ENCODE data around the gene CXCL10. TPM values are rescaled to one million over a fixed set of nuclear protein-coding genes. Genes with fewer than 3 reads are reported as not detected.

CXCL10 gene
- total and polyA plus RNA-seq, 10 of the 15 experiments (the other 5 are each of a cell fraction or from before 2014, with no cell fraction given) = 0.46 to 19.5 (median 2.6) TPM

- Histone ChIP-seq H3K9me3 (replicated peaks; ENCODE audit: control insufficient read depth, insufficient read depth, low read length) (no peaks in the 10 kb centered on the region), H3K27ac (ENCODE audit: control insufficient read depth, insufficient read depth) (no peak overlapping the region), H4K20me1 (ENCODE audit: control insufficient read depth, insufficient read depth) (no peaks in the 10 kb centered on the region), H3K4me3 (no peak overlapping the region), H3K36me3 (ENCODE audit: control insufficient read depth in 2 of 2, insufficient read depth in 2 of 2, low read length in 1 of 2) (no peaks in the 10 kb centered on the region), H2AFZ (ENCODE audit: control insufficient read depth, low read depth, low read length) (no peak overlapping the region), H3K9ac (ENCODE audit: control insufficient read depth, insufficient read depth, low read length) (no peak overlapping the region), H3K4me1 (ENCODE audit: control insufficient read depth, insufficient read depth, low read length) (no peaks in the 10 kb centered on the region), H3K4me2 (ENCODE audit: control insufficient read depth, insufficient read depth) (no peak overlapping the region), H3K79me2 (ENCODE audit: control insufficient read depth, insufficient read depth, low read length) (peaks cover under 1% of the 10 kb centered on the region; the same call in 1 of the 2 replicates), H3K27me3 (replicated peaks in 1 of 2; ENCODE audit: control insufficient read depth in 2 of 2, insufficient read depth in 2 of 2, low read length in 1 of 2) (no peaks in the 10 kb centered on the region; a peak in 1 of 4 replicates)
- ChIA-PET CTCF (interaction anchor here (0.7 to 4.6 kb wide), 45 partner anchors 8 to 509 kb away, joined by 3 to 95 read pairs (median 5); partner anchors contain the start of genes CXCL11 and CXCL9), POLR2A (interaction anchor here (1.0 kb wide), 1 partner anchor 67 kb away, joined by 3 read pairs; no protein-coding TSS in a partner anchor), SMC1A (ENCODE audit: uncharacterized antibody, unreplicated experiment) (interaction anchor here (0.7 to 6.8 kb wide), 32 partner anchors 8 to 383 kb away, joined by 3 to 95 read pairs (median 4); partner anchors contain the start of genes ART3, CXCL11 and CXCL9), RAD21 (ENCODE audit: unreplicated experiment) (interaction anchor here (0.6 to 2.9 kb wide), 20 partner anchors 12 to 509 kb away, joined by 3 to 28 read pairs (median 4); partner anchors contain the start of gene ART3)
- no TSS peak for BruUV-seq (replicated peaks)
- DNase-seq (ENCODE audit: low read depth, low spot score) (no peak), ATAC-seq (peak; percentile 52), FAIRE-seq (peak; percentile 31)
- TF ChIP-seq SMC3 (IDR thresholded peaks at IDR 0.05; ENCODE audit: borderline replicate concordance, low read length) (peak; percentile 79; the same call in 1 of the 2 replicates), BCLAF1 (IDR thresholded peaks at IDR 0.05) (no peak), RAD21 (IDR thresholded peaks at IDR 0.05; ENCODE audit: insufficient read depth, low read depth, low read length) (peak; percentile 80), CTCF (IDR thresholded peaks at IDR 0.05 in 2 of 3, conservative IDR thresholded peaks at IDR 0.05 in 1 of 3; ENCODE audit: control insufficient read depth in 2 of 3, extremely low read depth in 1 of 3, insufficient read depth in 1 of 3, low read depth in 3 of 3, low read length in 3 of 3) (peak; percentile 46 to 62 (median 53); a peak in 5 of 6 replicates), STAT1 (conservative IDR thresholded peaks at IDR 0.05) (no peak), YY1 (IDR thresholded peaks at IDR 0.05; ENCODE audit: low read depth, low read length) (peak; percentile 19; the same call in 1 of the 2 replicates), TBL1XR1 (IDR thresholded peaks at IDR 0.05; ENCODE audit: low read depth, low read length) (no peak)
- 0% methylated on average over 5 of the region's 5 CpGs for WGBS (ENCODE audit: insufficient coverage, insufficient replicate concordance, low lambda C conversion rate, missing lambda C conversion rate)
- intact Hi-C loops (cut with micrococcal nuclease; ENCODE audit: unreplicated experiment) (loop anchor here (1.0 kb wide), 1 partner anchor 72 kb away; no protein-coding TSS in a partner anchor), in situ Hi-C loops (cut with MboI) (loop anchor here (5.0 kb wide), 1 partner anchor 72 kb away; no protein-coding TSS in a partner anchor)
Measured at GRCh38 chr4:75995727-75996126, 27.6 kb downstream of the CXCL10 start.

All from GM12878 (cell line).